HepG2 (cell line): Measurements from ENCODE around the gene ZSCAN2. TPM values are rescaled to one million over a fixed set of nuclear protein-coding genes. Genes with fewer than 3 reads are reported as not detected.

ENCODE experiments used
- CHD2 ChIP-seq: IDR thresholded peaks from 2 replicates; pipeline ENCODE4 v1.6.1; 2011; ENCODE audit warnings: low read depth, low read length, improper control_type of control experiment
- FOSL2 ChIP-seq: sonication (generic); formaldehyde crosslinking; IDR thresholded peaks from 2 replicates; pipeline ENCODE4 v1.4.0; 2020; ENCODE audit warnings: missing genetic modification reagents
- GLMP ChIP-seq: sonication (generic); formaldehyde crosslinking; IDR thresholded peaks from 2 replicates; pipeline ENCODE4 v1.9.0; 2021; ENCODE audit warnings: missing genetic modification reagents, mild to moderate bottlenecking, borderline replicate concordance
- HNRNPH1 ChIP-seq: fragments of 200-400 bp; formaldehyde crosslinking; optimal IDR thresholded peaks from 2 replicates; pipeline ENCODE3; 2017; ENCODE audit warnings: mild to moderate bottlenecking, low read depth, low read length
- REST ChIP-seq, 2 experiments: IDR thresholded peaks; 2 replicates each; pipeline ENCODE4 v1.6.1; 2011 to 2012; ENCODE audit warnings: low read length in 2 of 2, borderline replicate concordance in 1 of 2, low read depth in 1 of 2, mild to moderate bottlenecking in 1 of 2, moderate library complexity in 1 of 2
- SATB2 ChIP-seq: sonication (generic); formaldehyde crosslinking; IDR thresholded peaks from 2 replicates; pipeline ENCODE4 v1.5.0; 2020; ENCODE audit warnings: missing genetic modification reagents
- UBTF ChIP-seq: sonication (generic); formaldehyde crosslinking; IDR thresholded peaks from 2 replicates; pipeline ENCODE4 v1.4.0; 2020; ENCODE audit warnings: mild to moderate bottlenecking, missing genetic modification reagents
- ZNF230 ChIP-seq: sonication (generic); formaldehyde crosslinking; IDR thresholded peaks from 2 replicates; pipeline ENCODE4 v1.4.0; 2020; ENCODE audit warnings: mild to moderate bottlenecking, missing genetic modification reagents
- ZNF318 ChIP-seq: sonication (generic); formaldehyde crosslinking; IDR thresholded peaks from 2 replicates; pipeline ENCODE4 v1.4.0; 2020; ENCODE audit warnings: mild to moderate bottlenecking, missing genetic modification reagents
- ZNF362 ChIP-seq: sonication (generic); formaldehyde crosslinking; IDR thresholded peaks from 2 replicates; pipeline ENCODE4 v1.4.0; 2020; ENCODE audit warnings: missing genetic modification reagents, mild to moderate bottlenecking, borderline replicate concordance
- ZNF7 ChIP-seq: IDR thresholded peaks from 2 replicates; pipeline ENCODE4 v1.6.1; 2016; ENCODE audit warnings: missing biosample characterization, missing genetic modification reagents
- polyA plus RNA-seq, 8 experiments: library from polyadenylated mRNA; depleted of rRNA in 3 of 8; stranded (reverse) in 7 of 8; unstranded in 1 of 8; fragments of >200 nt; fragmentation: Illumina TruSeq in 4 of 8; extraction: Trizol in 4 of 8; gene quantifications; 2 replicates each; pipeline versions ENCODE4 v1.2.1 to v1.2.3, GENCODE V29; 2011 to 2016; ENCODE audit warnings: low read depth in 4 of 8, missing spikeins in 1 of 8, mixed read lengths in 1 of 8; ENCODE audit not compliant: insufficient read depth in 1 of 8
- total RNA-seq, 5 experiments: library from RNA; depleted of rRNA; stranded (reverse); fragments of >200 nt; fragmentation: Illumina TruSeq; extraction: Trizol; gene quantifications; 2 replicates each; pipeline ENCODE4 v1.2.3, GENCODE V29; 2016; ENCODE audit warnings: low read depth in 1 of 5

Gene ZSCAN2
- total and polyA plus RNA-seq, 2 of the 13 experiments (the other 11 are each of a cell fraction or from before 2014, with no cell fraction given) = 11.4 to 21.5 TPM

- TF ChIP-seq ZNF318 (CRISPR knock-in tag) (no peak), GLMP (CRISPR knock-in tag) (no peak), ZNF362 (no peak), SATB2 (no peak), ZNF230 (CRISPR knock-in tag) (no peak), UBTF (CRISPR knock-in tag) (no peak; the same call in none of the 2 replicates), FOSL2 (CRISPR knock-in tag) (peak; percentile 72), HNRNPH1 (no peak), CHD2 (no peak), ZNF7 (CRISPR knock-in tag) (no peak), REST (IDR thresholded peaks at IDR 0.05; ENCODE audit: borderline replicate concordance in 1 of 2, low read depth in 1 of 2, low read length in 2 of 2) (no peak)
Observed at GRCh38 chr15:84606653-84607120, 5.9 kb downstream of the ZSCAN2 start (continued).
